DND-41 (cell line): ENCODE data around the gene DUSP1.

Source experiments
- ATAC-seq: fragments of 200-7000 bp; cut with Tn5 transposase; 3 replicates; pipeline ENCODE4 v1.9.1; 2021; ENCODE audit warnings: low read depth; ENCODE audit not compliant: insufficient read depth
- DNase-seq: peaks from one replicate; pipeline ENCODE4 v3.0.0-alpha.2; 2020
- H2AFZ ChIP-seq: 2 replicates; pipeline ENCODE4 v1.6.0; 2012; ENCODE audit warnings: low read depth, low read length
- H3K27ac ChIP-seq: 2 replicates; pipeline ENCODE4 v1.5.1; 2012; ENCODE audit warnings: low read length, inconsistent platforms
- H3K27me3 ChIP-seq: fragments of 200-600 bp; sonication (generic); 2 replicates; pipeline ENCODE4 v1.6.0; 2012; ENCODE audit warnings: low read length, mild to moderate bottlenecking, inconsistent platforms; ENCODE audit not compliant: insufficient read depth, poor library complexity
- H3K36me3 ChIP-seq: 2 replicates; pipeline ENCODE4 v1.5.1; 2012; ENCODE audit warnings: low read length, inconsistent platforms; ENCODE audit not compliant: insufficient read depth
- H3K4me1 ChIP-seq: 2 replicates; pipeline ENCODE4 v1.5.1; 2012; ENCODE audit warnings: mild to moderate bottlenecking, low read length; ENCODE audit not compliant: insufficient read depth
- H3K4me2 ChIP-seq: 2 replicates; pipeline ENCODE4 v1.6.0; 2012; ENCODE audit warnings: mild to moderate bottlenecking, moderate library complexity, low read length, inconsistent platforms; ENCODE audit not compliant: insufficient read depth
- H3K4me3 ChIP-seq, 2 experiments: fragments of 200-600 bp in 1 of 2; shearing (Covaris generic) in 1 of 2; 2 replicates each; pipeline ENCODE4 v1.5.1; 2012 to 2016; ENCODE audit warnings: inconsistent platforms in 2 of 2, low read length in 2 of 2, mild to moderate bottlenecking in 2 of 2, low read depth in 1 of 2, moderate library complexity in 1 of 2
- H3K79me2 ChIP-seq: 2 replicates; pipeline ENCODE4 v1.6.0; 2012; ENCODE audit warnings: low read length, inconsistent platforms; ENCODE audit not compliant: insufficient read depth
- H3K9ac ChIP-seq: 2 replicates; pipeline ENCODE4 v1.6.0; 2012; ENCODE audit warnings: low read depth, mild to moderate bottlenecking, inconsistent platforms, low read length, moderate library complexity
- H3K9me3 ChIP-seq: 2 replicates; pipeline ENCODE4 v1.5.1; 2012; ENCODE audit warnings: low read length, moderate library complexity, mild to moderate bottlenecking, inconsistent platforms; ENCODE audit not compliant: insufficient read depth, severe bottlenecking
- H4K20me1 ChIP-seq: 2 replicates; pipeline ENCODE4 v1.6.0; 2012; ENCODE audit warnings: low read length; ENCODE audit not compliant: insufficient read depth
- EZH2 ChIP-seq: IDR thresholded peaks from 3 replicates; pipeline ENCODE4 v1.6.1; 2012; ENCODE audit warnings: borderline replicate concordance, low read depth, mild to moderate bottlenecking, moderate library complexity, low read length, inconsistent platforms; ENCODE audit not compliant: severe bottlenecking
- TF ChIP-seq, protein P1 (sequence below): IDR thresholded peaks from 2 replicates; pipeline ENCODE4 v1.5.1; 2012; ENCODE audit warnings: borderline replicate concordance, low read length, moderate library complexity, mild to moderate bottlenecking; ENCODE audit not compliant: poor library complexity, severe bottlenecking; ENCODE audit errors: extremely low read depth

The DUSP1 gene

DNA sequence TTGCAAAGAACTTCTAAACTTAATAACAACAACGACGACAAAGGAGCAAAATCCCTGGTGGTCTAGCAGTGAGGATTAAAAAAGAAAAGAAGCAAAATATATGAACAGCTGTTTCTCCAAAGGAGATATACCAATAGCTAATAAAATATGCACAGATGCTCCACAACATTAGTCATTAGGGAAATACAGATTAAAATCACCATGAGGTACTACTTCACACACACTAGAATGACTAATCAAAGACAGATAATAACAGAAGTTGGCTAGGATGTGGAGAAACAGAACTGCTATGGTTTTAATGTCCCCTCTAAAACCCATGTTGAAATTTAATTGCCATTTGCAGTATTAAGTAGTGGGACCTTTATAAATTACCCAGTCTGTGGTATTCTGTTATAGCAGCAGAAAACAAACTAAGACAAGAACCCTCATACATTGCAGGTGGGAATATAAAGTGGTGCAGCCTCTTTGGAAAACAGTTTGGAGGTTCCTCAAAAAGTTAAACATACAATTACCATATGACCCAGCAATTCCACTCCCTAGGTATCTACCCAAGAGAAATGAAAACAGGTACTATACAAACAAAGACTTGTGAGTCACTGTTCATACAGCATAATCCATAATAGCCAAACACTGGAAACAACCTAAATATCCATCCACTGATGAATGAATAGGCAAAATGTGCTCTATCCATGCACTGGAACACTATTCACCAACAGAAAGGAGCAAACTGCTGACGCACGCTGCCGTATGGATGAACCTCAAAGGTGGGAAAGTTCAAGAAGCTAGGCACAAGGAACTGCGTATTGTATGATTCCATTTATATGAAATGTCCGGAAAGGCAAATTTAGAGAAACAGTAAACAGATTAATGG is 11.4 kb upstream of the DUSP1 start:
- Histone ChIP-seq H4K20me1 (no peaks in the 10 kb centered on the region), H3K9me3 (no peaks in the 10 kb centered on the region), H3K9ac (no peak overlapping the region), H3K4me1 (peaks cover 9% of the 10 kb centered on the region), H3K27me3 (no peaks in the 10 kb centered on the region), H3K79me2 (no peaks in the 10 kb centered on the region), H3K4me3 (no peak overlapping the region), H3K36me3 (no peaks in the 10 kb centered on the region), H2AFZ (no peak overlapping the region), H3K4me2 (no peak overlapping the region), H3K27ac (no peak overlapping the region)
- DNase-seq, result no peak
- TF ChIP-seq, protein P1, sequence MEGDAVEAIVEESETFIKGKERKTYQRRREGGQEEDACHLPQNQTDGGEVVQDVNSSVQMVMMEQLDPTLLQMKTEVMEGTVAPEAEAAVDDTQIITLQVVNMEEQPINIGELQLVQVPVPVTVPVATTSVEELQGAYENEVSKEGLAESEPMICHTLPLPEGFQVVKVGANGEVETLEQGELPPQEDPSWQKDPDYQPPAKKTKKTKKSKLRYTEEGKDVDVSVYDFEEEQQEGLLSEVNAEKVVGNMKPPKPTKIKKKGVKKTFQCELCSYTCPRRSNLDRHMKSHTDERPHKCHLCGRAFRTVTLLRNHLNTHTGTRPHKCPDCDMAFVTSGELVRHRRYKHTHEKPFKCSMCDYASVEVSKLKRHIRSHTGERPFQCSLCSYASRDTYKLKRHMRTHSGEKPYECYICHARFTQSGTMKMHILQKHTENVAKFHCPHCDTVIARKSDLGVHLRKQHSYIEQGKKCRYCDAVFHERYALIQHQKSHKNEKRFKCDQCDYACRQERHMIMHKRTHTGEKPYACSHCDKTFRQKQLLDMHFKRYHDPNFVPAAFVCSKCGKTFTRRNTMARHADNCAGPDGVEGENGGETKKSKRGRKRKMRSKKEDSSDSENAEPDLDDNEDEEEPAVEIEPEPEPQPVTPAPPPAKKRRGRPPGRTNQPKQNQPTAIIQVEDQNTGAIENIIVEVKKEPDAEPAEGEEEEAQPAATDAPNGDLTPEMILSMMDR, result no peak
- TF ChIP-seq EZH2, result no peak
- no peak for ATAC-seq

DNA sequence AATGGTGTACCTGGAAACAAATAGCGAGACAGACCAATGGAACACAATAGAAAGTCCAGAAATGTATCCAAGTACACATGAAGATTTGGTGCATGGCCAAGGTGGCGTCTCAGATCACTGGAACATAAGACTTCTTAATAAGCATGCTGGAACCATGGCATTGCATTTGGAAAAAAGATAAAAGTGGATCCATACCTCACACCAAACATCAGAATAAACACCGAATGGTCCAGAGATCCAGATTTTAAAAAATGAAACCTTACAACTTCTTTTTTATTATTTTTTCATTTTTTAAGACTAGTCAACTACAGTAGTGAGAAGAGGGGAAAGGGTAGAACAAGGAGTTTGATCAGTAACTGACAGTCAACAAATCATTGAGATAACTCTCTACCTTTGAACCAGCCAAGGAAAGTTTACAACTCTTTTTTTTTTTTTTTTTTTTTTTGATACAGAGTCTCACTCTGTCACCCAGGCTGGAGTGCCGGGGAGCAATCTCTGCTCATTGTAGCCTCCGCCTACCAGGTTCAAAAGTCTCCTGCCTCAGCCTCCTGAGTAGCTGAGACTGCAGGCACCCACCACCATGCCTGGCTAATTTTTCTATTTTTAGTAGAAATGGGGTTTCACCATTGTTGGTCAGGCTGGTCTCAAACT is 8.8 kb upstream of the DUSP1 start:
- no peaks in the 10 kb centered on the region for H3K9me3 ChIP-seq
- H3K27ac ChIP-seq, result no peak overlapping the region
- no peak for DNase-seq
- no peak for TF ChIP-seq EZH2
- TF ChIP-seq, protein P1, result no peak
- no peak overlapping the region for H3K9ac ChIP-seq
- no peak overlapping the region for H3K4me2 ChIP-seq
- no peaks in the 10 kb centered on the region for H3K79me2 ChIP-seq
- ATAC-seq, result no peak
- H3K27me3 ChIP-seq, result no peaks in the 10 kb centered on the region
- peaks cover 14% of the 10 kb centered on the region for H3K4me1 ChIP-seq
- H2AFZ ChIP-seq, result no peak overlapping the region
- H3K36me3 ChIP-seq, result no peaks in the 10 kb centered on the region
- no peak overlapping the region for H3K4me3 ChIP-seq
- H4K20me1 ChIP-seq, result no peaks in the 10 kb centered on the region

DNA sequence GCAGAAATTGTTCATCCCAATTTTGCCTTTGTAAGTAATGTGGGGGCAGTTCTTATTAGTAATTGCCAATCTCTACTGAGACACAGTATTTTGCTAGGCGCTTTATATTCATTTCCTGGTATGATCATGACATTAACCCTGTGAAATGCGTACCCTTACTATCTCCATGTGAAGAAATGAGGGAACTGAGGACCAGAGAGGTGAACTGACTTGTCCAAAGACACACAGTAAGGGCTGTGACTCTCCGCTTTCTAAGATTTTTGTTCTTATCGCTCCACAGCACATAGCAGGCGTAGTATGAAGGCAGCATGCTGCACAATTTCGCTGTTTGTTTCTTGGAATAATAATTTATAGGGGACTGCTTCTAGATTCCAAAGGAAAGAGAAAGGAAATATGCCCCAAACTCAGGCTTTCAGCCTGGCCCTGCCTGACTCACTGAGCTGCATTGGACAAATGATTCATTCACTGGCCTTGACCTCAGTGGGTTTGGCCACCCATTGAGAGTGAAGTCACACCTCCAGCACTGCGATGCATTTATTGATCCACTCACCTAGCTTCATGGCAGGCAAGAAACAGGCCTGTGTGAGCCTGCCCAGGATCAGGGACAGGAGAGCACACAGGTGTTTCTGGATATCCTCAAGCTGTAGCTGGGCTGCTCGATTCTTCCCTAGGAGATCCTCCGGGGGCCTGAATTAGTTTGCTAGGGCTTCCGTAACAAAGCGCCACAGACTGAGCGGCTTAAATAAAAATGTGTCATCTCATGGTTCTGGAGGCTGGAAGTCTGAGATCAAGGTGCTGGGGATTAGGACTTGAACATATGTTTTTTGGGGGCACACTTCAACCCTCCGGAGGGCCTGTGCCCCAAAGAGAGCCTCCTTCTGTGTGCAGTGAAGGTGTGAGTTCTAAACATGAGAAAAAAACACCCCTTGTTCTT is 7.2 kb upstream of the DUSP1 start:
- no peaks in the 10 kb centered on the region for H3K9me3 ChIP-seq
- peak overlapping the region; percentile 63 for H3K4me2 ChIP-seq
- H3K27ac ChIP-seq, result peak overlapping the region; percentile 15
- TF ChIP-seq EZH2, result no peak
- H2AFZ ChIP-seq, result peak overlapping the region; percentile 51
- H3K4me1 ChIP-seq, result peaks cover 14% of the 10 kb centered on the region
- H4K20me1 ChIP-seq, result no peaks in the 10 kb centered on the region
- H3K9ac ChIP-seq, result peak overlapping the region; percentile 26
- H3K36me3 ChIP-seq, result no peaks in the 10 kb centered on the region
- peak overlapping the region in 1 of 2 experiments; percentile 18; a peak in 1 of 4 replicates for H3K4me3 ChIP-seq
- no peaks in the 10 kb centered on the region for H3K27me3 ChIP-seq
- DNase-seq (no peak), ATAC-seq (0 out of 3 replicates have a peak, but pooled peaks have one; percentile 11)
- no peaks in the 10 kb centered on the region for H3K79me2 ChIP-seq
